Measurements from ENCODE around the gene ERC1.
"Not testable (repeated sequence)": the region's sequence is repeated elsewhere in the genome, so short reads cannot be mapped to it uniquely, and the experiment has no call there.

Gene ERC1

DNA sequence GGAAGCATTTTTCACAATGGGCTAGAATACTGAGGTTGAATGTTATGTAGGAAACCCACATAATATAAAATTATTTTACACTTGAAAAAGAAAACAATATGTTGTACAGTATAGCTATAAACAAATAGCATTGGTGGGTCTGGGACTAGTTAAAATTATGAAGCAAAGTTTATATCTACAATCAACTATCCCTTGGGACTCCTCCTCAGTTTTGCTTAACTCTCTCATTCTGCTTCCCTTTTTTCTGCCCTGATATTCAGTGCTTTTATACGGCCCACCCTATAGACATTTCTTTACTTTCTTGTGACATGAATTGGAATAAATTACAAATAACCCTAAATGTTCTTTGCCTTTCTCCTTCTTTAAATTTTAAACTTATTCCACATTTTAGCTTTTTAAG, 302.9 kb downstream of the ERC1 start:
- no peak for DNase-seq

DNA sequence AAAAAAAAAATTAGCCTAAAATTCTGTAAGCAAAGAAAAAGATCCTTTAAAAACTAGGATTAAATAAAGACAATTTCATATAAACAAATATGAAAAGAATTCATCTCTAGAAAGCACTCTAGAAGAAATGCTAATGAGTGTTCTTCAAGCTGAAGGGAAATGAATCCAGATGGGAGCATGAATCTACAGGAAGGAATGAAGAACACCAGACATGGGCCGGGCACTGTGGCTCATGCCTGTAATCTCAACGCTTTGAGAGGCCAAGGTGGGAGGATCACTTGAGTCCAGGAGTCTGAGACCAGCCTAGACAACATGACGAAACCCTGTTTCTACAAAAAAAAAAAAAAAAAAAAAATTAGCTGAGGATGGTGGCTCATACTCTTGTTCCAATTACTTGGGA, 306.2 kb downstream of the ERC1 start:
- peak; percentile 72 for DNase-seq

DNA sequence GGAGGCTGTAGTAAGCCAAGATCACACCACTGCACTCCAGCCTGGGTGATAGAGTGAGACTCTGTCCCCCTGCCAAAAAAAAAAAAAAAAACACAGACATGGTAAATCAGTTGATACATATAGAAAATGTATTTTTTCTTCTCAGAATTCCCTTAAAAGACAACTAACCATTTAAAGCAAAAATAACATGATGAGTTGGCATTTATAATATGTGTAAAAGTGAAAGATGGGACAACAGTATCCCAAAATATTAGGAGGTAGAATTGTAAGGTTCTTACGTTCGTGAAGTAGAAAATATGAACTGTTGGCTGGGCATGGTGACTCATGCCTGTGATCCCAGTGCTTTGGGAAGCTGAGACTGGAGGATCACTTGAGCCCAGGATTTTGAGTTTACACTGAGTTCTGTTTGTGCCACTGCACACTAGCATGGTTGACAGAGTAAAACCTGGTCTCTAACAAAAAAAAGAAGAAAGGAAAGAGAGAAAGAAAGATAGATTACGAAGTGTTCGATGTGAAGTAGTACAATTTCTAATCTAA, 306.7 kb downstream of the ERC1 start:
- no peak for DNase-seq

DNA sequence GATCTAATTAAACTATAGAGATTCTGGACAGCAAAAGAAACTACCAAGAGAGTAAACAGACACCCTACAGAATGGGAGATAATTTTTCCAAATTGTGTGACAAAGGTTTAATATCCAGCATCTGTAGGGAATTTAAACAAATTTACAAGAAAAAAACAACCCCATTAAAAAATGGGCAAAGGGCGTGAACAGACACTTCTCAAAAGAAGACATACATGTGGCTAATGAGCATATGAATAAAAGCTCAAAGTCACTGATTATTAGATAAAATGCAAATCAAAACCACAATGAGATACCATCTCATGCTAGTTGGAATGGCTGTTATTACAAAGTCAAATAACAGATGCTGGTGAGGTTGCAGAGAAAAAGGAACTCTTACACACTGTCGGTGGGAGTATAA, 309.4 kb downstream of the ERC1 start:
- no peak for DNase-seq

DNA sequence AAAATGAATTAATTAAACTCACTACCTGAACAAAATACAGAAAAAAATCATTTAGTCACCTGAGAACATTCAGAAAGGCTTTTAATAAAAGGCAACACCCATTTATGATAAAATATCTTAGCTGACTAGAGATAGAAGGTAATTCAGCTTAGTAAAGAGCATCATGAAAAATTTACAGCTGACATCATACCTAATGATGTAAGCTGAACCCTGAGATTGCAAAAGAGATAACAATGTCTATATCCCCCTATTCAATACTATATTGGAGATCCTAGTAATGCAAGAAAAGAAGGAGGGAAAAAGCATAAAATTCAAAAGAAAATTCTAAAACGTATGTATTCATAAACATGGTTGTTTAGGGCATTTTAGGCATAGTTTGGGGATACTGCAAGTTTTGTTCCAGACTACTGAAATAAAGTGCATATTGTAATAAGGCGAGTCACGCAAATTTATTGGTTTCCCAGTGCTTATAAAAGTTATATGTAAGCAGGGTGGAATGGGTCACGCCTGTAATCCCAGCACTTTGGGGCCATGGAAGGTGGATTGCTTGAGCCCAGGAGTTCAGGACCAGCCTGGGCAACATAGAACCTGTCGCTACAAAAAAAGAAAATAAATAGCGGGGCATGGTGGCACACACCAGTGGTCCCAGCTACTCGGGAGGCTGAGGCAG, 311.3 kb downstream of the ERC1 start:
- DNase-seq = no peak

DNA sequence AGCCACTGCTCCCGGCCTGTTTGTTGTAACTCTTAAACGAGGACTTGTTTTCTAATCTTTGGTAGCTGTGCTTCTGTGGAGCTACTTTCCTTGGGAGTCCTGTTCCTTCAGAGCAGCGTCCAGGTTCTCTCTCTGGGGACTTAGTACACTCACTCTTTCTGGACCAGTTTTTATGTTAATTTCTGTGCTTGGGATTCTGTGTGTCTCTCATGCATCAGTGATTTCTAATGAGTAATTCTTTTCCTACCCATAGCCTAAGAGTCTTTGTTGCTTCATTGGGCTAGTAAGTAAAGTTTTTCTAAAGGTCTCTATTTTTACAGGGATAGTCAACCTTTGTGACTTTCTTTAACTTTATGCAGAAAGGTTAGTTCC, 314.0 kb downstream of the ERC1 start:
- DNase-seq = no peak

DNA sequence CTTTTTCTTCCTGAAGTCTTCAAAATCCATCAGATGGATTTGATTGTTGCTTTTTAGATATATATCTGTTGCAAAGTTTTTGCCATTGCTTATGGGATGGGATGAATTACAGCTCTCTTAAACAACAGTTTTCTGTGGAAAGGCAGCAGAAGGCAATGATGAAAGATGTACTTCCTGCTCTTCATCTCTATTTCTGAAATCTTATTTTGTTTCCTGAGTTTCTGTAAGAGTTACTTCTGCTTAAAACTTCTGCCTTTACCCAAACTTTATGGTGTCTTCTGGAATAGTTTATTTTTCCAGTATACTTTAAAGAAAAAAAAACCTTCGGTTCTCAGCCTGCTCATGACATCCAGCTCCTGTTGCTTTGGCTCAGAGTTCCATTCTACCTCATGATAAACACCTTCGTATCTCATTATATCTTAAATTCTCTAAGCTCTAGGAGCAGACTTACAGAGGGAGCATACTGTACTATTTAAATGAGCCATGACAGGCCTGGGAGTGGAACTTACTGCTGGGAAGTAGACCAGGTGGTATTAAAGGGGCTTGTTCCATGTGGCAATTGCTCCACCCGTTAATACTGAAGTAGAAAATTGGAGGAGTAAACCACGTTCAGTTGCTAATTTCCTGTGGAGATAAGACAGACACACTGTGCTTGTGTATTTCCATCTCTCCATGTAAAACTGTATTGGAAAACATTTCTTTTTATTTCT, 314.9 kb downstream of the ERC1 start:
- DNase-seq = no peak

DNA sequence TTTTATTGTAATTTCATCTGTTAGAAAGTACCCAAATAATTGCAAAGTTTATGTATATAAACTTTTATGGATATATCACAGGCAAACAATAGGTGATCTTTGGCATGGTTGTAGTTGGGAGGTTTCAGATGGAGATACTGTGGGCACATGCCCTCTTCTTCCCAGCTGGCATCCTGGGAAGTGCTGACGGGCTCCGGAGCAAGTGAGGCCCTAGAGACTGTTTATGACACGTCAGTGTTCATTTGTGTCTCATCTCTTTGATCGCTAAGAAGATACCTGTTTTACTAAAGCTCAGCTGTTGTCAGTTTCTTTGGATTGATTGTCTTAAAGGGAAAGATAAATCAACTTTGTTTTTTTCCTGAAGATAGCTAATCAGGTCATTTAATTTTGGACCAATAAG, 315.8 kb downstream of the ERC1 start:
- no peak for DNase-seq

DNA sequence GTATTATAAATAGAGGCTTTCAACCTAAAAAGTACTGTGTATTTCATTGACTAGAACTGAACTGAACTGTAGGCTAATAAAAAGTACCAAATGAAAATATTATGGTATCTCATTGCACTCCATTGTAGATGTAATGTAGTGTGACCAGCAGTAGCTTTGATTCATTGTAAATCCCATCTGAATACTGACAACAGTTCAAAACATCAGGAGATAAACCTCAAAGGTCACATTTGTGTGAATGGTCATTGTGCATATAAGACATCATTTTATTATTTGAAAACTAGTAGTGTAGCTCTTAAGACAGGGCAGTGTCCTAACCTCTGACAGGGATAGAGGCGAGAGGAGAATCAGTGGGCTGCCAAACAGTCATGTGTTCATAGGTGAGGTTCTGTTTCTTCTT, 316.8 kb downstream of the ERC1 start:
- no peak for DNase-seq

DNA sequence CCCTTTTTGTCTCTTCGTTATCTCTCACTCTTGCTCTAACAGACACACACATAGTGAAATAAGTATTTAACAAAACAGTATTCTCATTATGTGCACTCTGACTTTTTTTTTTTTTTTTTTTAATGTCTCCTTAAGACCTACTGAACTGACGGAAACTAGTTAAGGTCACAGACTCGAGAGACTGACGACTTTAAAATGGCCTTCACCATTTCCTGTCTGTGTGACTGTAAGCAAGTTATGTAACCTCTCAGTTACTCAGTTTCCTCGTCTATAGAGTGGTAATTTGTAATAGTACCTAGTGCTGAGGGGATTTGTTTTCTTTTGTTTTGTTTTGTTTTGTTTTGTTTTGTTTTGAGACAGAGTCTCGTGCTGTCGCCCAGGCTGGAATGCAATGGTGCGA, 318.6 kb downstream of the ERC1 start:
- DNase-seq = no peak

DNA sequence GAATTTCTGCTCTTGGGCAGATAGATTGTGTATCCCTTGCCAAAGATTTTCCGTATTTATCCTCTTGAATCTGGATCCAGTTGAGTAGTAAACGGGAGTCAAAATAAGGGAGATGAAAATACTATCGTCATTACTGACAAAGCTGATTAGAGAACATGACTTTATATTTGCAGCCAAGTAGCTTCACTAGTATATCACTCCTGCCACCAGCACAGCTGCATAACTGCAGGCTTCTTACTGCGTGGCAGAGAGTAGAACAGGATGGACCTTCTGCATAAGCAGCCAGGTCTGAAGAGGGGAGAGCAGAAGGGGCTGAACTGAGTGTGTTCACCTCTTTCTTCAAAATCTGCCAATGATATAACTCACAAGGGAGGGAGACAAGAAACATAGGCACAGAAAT, 319.6 kb downstream of the ERC1 start:
- no peak for DNase-seq

DNA sequence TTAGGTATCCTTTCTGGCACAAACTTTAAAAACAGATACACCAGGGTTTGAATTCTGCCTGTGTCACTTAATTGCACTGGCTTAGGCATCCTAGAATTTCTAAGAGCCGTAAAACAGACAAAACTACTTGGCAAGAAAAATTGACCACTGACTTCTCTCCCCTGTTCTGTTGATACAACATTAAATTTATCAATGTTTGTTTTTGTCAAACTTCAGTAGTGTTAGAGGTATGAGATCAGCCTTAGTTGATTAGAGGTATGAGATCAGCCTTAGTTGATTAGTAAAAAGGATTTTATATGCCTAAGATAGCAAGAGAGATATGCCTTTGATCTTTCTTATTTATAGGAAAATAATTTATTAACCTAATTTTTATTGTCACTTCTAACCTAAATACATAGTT, 320.1 kb downstream of the ERC1 start:
- DNase-seq = no peak

DNA sequence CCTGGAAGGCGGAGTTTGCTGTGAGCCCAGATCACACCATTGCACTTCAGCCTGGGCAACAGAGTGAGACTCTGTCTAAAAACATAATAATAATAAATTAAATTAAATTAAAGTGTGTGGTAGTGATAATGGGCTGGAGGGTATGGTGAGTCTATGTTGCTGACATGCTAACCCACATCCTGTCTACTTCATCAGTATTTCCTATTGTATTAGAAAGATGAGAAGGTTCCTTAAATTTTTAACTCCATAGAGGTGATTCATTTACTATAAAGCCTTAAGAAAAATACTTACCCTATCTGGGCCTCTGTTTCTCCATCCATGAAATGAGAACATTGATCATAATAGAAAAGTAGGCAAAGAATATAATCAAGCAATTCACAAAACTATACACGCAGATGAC, 322.9 kb downstream of the ERC1 start:
- peak; percentile 23 for DNase-seq

DNA sequence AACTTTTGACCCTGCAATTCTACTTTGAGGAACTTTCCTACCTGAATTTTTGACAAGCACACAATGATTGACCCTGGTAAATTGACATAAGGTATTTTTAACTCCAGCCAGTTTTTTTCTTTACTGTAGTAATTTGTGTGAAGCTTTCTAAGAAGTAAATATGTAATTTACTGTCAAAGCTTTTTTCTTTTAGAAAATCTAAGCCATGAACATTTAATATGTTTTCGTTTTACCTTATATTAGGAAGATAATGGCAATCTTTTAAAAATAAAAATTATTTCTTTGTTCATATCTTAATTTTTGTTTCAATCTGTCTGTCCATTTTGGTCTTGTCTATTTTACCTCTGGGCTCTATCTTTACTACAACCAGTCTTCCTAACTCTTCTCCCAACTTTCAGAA, 323.5 kb downstream of the ERC1 start:
- DNase-seq = no peak

DNA sequence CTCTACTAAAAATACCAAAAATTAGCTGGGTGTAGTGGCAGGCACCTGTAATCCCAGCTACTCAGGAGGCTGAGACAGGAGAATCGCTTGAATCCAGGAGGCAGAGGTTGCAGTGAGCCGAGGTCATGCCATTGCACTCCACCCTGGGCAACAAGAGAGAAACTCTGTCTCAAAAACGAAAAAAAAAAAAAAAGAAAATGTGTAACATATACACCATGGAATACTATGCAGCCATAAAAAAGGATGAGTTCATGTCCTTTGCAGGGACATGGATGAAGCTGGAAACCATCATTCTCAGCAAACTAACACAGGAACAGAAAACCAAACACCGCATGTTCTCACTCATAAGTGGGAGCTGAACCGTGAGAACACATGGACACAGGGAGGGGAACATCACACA, 326.0 kb downstream of the ERC1 start:
- DNase-seq = not testable (repeated sequence)

DNA sequence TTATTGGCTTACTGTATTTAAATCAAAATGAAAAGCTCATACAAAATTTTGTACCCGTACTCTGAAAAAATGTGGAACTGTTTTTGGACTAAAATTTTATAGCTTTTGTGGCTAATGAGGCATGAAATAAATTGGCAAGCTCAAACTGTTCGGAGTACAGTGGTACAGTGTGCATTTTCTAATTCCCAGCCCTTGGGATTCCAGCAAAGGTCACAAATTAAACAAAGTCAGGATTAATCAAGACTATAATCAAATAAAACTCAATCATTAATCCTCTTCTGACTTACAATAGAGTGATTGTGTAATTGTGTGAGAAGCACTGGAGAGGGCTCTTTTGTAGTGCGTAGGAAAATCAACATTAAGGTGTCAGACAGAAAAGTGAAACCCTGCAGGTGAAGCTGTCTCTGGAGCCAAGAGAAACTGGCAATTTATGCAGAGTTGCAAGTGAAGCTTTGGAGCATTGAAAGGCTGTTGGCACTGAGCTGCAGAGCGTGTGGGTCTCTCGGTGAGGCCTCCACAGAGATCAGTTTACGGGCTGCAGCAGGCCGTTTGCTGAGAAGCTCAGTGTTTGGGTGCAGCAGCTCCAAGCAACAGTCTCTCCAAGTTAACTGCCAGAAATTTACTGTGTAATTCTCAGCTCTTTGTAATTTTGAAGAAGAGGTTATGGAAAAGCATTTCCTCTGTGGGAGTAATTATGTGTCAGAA, 327.5 kb downstream of the ERC1 start:
- DNase-seq = peak; percentile 32

DNA sequence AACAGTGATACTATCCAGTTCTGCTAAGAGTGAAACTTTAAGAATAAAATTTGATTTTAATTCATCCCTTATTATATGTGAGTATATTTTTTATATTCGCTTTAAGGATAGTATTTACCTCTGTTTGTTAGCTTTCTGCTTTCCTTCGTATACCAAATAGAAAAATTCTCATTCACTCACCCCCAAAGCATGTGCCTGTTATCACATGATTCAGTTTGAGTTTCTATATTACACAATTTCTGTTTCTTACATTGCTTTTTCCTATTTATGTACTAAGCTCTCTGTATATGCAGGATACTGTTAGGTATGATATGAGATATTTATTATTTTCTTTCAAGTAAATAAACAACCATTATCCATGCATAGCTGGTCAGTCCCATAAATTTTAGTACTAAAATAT, 328.2 kb downstream of the ERC1 start:
- peak; percentile 7 for DNase-seq

DNA sequence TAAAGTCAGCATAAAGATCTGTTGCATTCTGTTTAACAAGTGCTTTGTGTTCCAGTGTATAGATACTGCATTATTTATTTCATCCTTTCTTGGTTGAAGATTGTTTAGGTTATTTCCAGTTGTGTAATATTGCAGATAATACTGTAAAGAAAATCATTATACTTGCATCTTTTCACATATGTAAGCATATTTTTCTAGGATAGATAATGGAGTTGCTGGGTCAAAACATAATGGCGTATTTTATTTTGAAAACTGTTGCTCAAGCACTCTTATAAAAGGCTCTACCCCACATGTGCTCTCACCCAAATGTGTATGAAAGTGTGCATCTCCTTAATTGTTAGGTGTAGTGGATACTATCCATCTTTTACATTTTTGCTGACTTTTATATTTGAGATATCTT, 329.0 kb downstream of the ERC1 start:
- DNase-seq = no peak

DNA sequence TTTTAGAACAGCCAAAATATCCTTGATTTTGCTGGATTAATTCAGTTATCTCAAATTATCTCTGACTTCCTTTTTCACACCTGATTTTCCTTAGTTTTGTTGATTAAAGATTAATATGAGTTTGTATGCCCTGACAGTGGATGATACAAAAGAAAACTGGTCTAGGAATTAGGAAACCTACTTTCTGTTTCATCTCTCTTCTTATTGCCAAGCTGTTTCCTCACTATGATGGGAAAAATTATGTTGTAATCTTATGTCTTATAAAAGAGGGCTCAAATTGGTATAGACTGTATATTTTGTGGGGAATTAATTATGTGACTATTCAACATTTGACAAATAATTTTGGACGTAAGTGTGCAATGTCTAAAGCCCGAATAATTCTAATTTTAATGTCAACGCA, 331.8 kb downstream of the ERC1 start:
- DNase-seq = no peak

DNA sequence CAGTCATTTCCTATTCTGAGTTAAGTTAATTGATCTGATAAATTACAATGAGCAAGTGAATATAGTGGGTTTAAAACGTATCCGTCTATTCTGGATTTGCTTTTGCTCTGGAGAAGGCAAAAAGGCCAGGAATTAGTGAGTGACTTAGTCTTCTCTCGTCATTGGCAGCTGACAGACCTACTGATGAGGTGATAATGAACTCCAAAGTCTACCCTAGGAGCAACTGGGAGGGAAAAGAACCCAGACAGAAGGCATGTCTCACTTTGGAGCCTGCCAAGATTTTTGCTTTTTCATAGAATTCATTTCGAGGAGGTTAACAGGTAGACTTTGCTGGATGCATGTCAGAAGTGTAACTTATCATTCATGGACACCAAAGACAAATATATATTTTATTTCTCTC, 333.1 kb downstream of the ERC1 start:
- DNase-seq = no peak

DNA sequence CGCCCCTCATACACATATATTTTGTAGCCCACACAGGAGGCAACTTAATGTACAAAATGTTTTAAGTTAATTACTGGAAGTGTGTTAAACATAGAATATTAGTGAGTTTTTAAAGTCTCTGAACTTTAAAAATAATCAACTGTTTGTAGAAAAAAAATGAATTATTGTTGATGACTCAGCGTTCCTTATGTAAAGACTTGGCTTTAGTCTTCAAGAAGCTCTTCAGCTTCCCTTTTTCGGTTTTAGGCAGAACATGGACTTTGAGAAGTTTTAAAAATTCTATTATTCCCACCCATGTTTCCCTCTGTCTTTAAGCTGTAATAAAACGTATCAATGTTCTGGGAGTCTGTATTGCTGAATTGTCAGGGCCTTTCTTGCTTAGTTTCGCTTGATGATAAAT, 333.9 kb downstream of the ERC1 start:
- no peak for DNase-seq

DNA sequence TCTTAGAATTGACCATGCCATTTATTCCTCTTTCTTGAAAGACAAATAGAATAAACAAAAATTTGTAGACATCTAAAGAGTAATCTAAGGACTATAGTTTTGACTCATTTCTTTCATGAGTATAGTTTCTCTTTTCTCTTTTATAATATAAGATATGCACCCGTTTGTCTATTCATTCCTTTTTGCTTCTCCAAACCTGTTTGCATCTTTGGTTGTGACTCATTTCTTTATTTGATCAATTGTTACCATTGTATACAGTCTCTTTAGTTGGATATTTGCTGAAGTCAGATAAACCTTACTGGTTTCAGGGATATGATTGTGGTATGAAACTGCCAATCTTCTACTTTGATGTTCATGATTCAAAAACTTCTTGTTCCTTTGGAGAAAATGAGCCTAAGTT, 334.6 kb downstream of the ERC1 start:
- DNase-seq = no peak

DNA sequence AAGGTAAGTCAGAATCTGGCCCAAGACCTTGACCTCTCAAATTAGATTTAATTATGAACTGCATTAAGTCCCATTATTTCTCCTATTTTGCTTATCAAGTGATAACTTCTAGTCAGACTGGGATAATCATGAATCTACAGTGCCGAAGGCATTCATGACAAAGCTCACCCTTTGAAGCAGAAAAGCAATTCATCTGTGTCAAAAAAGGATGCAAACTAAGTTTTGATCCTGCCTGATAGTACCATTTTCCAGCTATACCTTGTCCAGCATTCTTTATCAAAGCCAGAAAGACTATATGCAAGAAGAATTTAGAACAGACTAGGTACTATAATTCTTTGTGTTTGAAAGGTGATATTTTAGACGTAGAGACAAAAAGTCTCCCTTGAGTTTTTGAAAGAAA, 335.2 kb downstream of the ERC1 start:
- DNase-seq = no peak

DNA sequence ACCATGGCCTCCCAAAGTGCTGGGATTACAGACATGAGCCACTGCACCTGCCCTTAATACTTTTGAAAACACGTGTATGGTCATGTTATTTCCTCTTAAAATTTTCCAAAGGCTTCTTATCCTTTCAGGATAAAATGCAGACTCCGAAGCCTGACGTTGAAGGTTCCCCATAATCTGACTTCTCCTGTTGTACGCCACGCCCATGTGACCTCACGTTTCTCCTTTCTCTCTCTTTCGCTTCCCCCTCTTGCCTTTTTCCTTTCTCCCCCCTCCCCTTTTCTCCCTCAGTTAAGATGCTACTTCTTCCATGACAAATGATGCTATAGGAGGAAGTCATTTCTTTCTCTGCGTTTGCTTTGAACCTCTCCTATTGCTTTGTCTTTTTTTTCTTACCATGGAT, 337.4 kb downstream of the ERC1 start:
- DNase-seq = no peak

Measured in fibroblast of skin of back (primary cell).